CD4-positive, alpha-beta T cell treated with Interleukin-21 for 1 hour (primary cell): ENCODE measurements around the gene RPL27.
"Not testable (repeated sequence)": the region's sequence is repeated elsewhere in the genome, so short reads cannot be mapped to it uniquely, and the experiment has no call there.

ENCODE experiments used
- DNase-seq: peaks from one replicate; pipeline ENCODE4 v3.0.0-alpha.2; 2020

Gene RPL27

GRCh38 chr17:42997390-42997983 lies 732 bp upstream of the RPL27 start:
- no peak for DNase-seq

- DNase-seq: no peak
These were observed 845 bp downstream of the RPL27 start for GRCh38 chr17:42999003-42999525.

GRCh38 chr17:43000894-43001293 lies 2.7 kb downstream of the RPL27 start:
- DNase-seq: not testable (repeated sequence)

GRCh38 chr17:43003542-43004172 lies 5.4 kb downstream of the RPL27 start:
- DNase-seq: no peak

- DNase-seq: peak; percentile 89
These were observed 8.7 kb downstream of the RPL27 start, which contains the start of gene IFI35 for GRCh38 chr17:43006639-43007551. Gene IFI35, plus strand, starts transcription at chr17:43006784. Its CDS starts 164 bp downstream, at chr17:43006948.

GRCh38 chr17:43010667-43011308 lies 12.6 kb downstream of the RPL27 start:
- DNase-seq: no peak

- no peak for DNase-seq
These were observed 13.7 kb downstream of the RPL27 start for GRCh38 chr17:43011728-43012472.

GRCh38 chr17:43013296-43013695 lies 15.1 kb downstream of the RPL27 start:
- no peak for DNase-seq

GRCh38 chr17:43014020-43014648 lies 15.9 kb downstream of the RPL27 start:
- DNase-seq: no peak

GRCh38 chr17:43014649-43015542 lies 16.7 kb downstream of the RPL27 start:
- DNase-seq: no peak

GRCh38 chr17:43015579-43015978 lies 17.4 kb downstream of the RPL27 start:
- no peak for DNase-seq

- no peak for DNase-seq
These were observed 18.0 kb downstream of the RPL27 start for GRCh38 chr17:43016216-43016615.

GRCh38 chr17:43018008-43018853 lies 20.0 kb downstream of the RPL27 start:
- DNase-seq: peak; percentile 61

- DNase-seq: no peak
These were observed 20.7 kb downstream of the RPL27 start for GRCh38 chr17:43018932-43019331.

GRCh38 chr17:43019418-43019817 lies 21.2 kb downstream of the RPL27 start:
- DNase-seq: no peak

- DNase-seq: no peak
These were observed 21.9 kb downstream of the RPL27 start for GRCh38 chr17:43020030-43020621.

GRCh38 chr17:43020789-43021740 lies 22.8 kb downstream of the RPL27 start:
- peak; percentile 39 for DNase-seq
